ENCODE results near the gene NHS. TPM values are rescaled to one million over a fixed set of nuclear protein-coding genes. Genes with fewer than 3 reads are reported as not detected.

Gene NHS
- total RNA-seq, 4 donors from 2014 or later: 0.20 to 0.39 (median 0.30) TPM

- Histone ChIP-seq H3K27ac (no peak overlapping the region), H3K9me3 (no peaks in the 10 kb centered on the region), H3K4me3 (no peak overlapping the region), H3K4me1 (no peaks in the 10 kb centered on the region), H3K36me3 (no peaks in the 10 kb centered on the region), H3K27me3 (no peaks in the 10 kb centered on the region)
- DNase-seq: no peak
- intact Hi-C loops (cut with DNase I; ENCODE audit: low total_unique reads) (no loop called here), in situ Hi-C loops (cut with MboI; ENCODE audit: low sequenced_read_pairs in 4 of 4) (no loop called here)
- TF ChIP-seq CTCF (IDR thresholded peaks at IDR 0.05 in 4 of 5, conservative IDR thresholded peaks at IDR 0.05 in 1 of 5): no peak
- no peak for TF ChIP-seq POLR2A (IDR thresholded peaks at IDR 0.05)
- no peak for ATAC-seq
Measured at GRCh38 chrX:17495052-17495451, 120.1 kb downstream of the NHS start.

DNA sequence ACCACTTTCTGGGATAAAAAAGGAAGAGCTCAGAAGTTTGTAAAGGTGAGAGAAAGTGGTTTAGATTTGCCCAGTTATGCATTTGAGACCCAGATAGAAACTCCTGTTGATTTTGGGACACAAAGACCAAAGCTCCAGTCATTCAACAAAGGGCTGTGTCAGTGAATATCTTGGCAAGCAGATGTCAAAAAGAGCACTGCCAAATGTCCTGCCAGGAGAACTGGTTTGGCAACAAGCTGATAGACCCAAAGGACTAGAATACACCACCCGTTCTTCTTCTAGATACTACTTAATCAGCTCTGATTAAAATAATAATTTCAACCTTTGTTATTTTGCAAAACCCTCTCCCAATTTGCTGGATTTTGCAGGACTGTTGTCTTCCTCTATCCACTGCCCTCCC lies 121.4 kb downstream of the NHS start:
- H3K36me3 ChIP-seq: no peaks in the 10 kb centered on the region
- H3K9me3 ChIP-seq: no peaks in the 10 kb centered on the region
- H3K27ac ChIP-seq: no peak overlapping the region
- intact Hi-C loops (cut with DNase I; ENCODE audit: low total_unique reads): no loop called here
- in situ Hi-C loops (cut with MboI; ENCODE audit: low sequenced_read_pairs in 4 of 4): no loop called here
- DNase-seq (no peak), ATAC-seq (no peak)
- no peaks in the 10 kb centered on the region for H3K4me1 ChIP-seq
- no peak overlapping the region for H3K4me3 ChIP-seq
- no peaks in the 10 kb centered on the region for H3K27me3 ChIP-seq
- TF ChIP-seq CTCF (IDR thresholded peaks at IDR 0.05 in 4 of 5, conservative IDR thresholded peaks at IDR 0.05 in 1 of 5) (no peak), POLR2A (IDR thresholded peaks at IDR 0.05) (no peak)

DNA sequence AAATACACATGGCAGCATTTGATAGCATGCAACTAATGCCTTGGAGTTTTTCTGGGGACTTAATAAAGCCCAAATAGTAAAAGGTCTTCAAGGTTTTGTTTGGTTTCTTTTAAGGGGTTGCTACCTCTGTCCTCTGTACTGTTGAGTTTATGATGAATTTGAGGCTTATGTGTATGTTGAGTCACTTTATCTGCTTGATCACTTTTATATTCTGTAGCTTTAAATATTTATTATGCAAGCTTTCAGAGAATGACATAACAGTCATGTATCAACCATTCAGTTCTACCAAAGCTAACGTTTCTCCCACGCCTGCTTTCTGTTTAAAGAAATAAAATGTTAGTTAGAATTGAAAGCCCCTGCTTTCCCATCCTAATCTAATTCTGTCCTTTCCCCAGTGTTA lies 122.2 kb downstream of the NHS start:
- in situ Hi-C loops (cut with MboI; ENCODE audit: low sequenced_read_pairs in 4 of 4): no loop called here
- no peak overlapping the region for H3K27ac ChIP-seq
- TF ChIP-seq POLR2A (IDR thresholded peaks at IDR 0.05) (no peak), CTCF (IDR thresholded peaks at IDR 0.05 in 4 of 5, conservative IDR thresholded peaks at IDR 0.05 in 1 of 5) (no peak)
- no peaks in the 10 kb centered on the region for H3K4me1 ChIP-seq
- DNase-seq (no peak), ATAC-seq (no peak)
- H3K4me3 ChIP-seq: no peak overlapping the region
- intact Hi-C loops (cut with DNase I; ENCODE audit: low total_unique reads): no loop called here
- H3K27me3 ChIP-seq: no peaks in the 10 kb centered on the region
- no peaks in the 10 kb centered on the region for H3K36me3 ChIP-seq
- no peaks in the 10 kb centered on the region for H3K9me3 ChIP-seq

DNA sequence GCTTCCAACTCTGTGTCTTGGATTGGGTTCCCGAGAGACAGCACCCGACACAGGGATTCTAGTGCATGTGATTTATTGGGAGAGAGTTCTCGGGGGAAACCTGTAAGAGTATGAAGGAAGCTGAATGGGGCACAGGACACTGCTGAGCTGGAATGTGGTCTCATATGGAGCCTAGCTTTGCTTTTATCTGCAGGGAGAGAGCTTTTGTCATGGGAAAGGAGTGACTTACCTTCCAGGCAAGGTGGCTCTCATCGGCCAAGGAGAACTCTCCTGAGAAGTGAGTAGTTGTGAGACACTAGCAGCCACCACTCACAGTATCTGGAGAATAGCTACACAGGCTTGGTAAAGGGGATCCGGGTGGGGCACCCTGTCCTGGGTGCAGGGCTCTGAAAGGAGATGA lies 124.5 kb downstream of the NHS start:
- TF ChIP-seq CTCF (IDR thresholded peaks at IDR 0.05 in 4 of 5, conservative IDR thresholded peaks at IDR 0.05 in 1 of 5): no peak
- TF ChIP-seq POLR2A (IDR thresholded peaks at IDR 0.05): no peak
- intact Hi-C loops (cut with DNase I; ENCODE audit: low total_unique reads): no loop called here
- ATAC-seq (no peak), DNase-seq (no peak)
- Histone ChIP-seq H3K27ac (no peak overlapping the region), H3K27me3 (no peaks in the 10 kb centered on the region), H3K36me3 (no peaks in the 10 kb centered on the region), H3K4me1 (no peaks in the 10 kb centered on the region), H3K4me3 (no peak overlapping the region), H3K9me3 (no peaks in the 10 kb centered on the region)
- in situ Hi-C loops (cut with MboI; ENCODE audit: low sequenced_read_pairs in 4 of 4): no loop called here

- no peaks in the 10 kb centered on the region for H3K36me3 ChIP-seq
- in situ Hi-C loops (cut with MboI; ENCODE audit: low sequenced_read_pairs in 4 of 4): no loop called here
- intact Hi-C loops (cut with DNase I; ENCODE audit: low total_unique reads): no loop called here
- H3K4me1 ChIP-seq: no peaks in the 10 kb centered on the region
- H3K4me3 ChIP-seq: no peak overlapping the region
- no peak overlapping the region for H3K27ac ChIP-seq
- no peaks in the 10 kb centered on the region for H3K27me3 ChIP-seq
- TF ChIP-seq POLR2A (IDR thresholded peaks at IDR 0.05) (no peak), CTCF (IDR thresholded peaks at IDR 0.05 in 4 of 5, conservative IDR thresholded peaks at IDR 0.05 in 1 of 5) (no peak)
- ATAC-seq: no peak
- DNase-seq: no peak
- no peaks in the 10 kb centered on the region for H3K9me3 ChIP-seq
Measured at GRCh38 chrX:17500145-17500579, 125.2 kb downstream of the NHS start.
